Mesendoderm (in vitro differentiated cells): Measurements from ENCODE around the gene PCK1.

Experiments
- DNase-seq: peaks from one replicate; pipeline ENCODE4 v3.0.0; 2013
- H2AK5ac ChIP-seq: 2 replicates; pipeline ENCODE4 v1.6.1; 2013; ENCODE audit warnings: low read length, inconsistent platforms
- H2BK120ac ChIP-seq: 2 replicates; pipeline ENCODE4 v1.6.1; 2013; ENCODE audit warnings: low read depth, mild to moderate bottlenecking, low read length, moderate library complexity, mixed read lengths
- H2BK15ac ChIP-seq: replicated peaks from 2 replicates; pipeline ENCODE4 v1.6.1; 2013; ENCODE audit warnings: low read depth, mild to moderate bottlenecking, moderate library complexity
- H2BK5ac ChIP-seq: 2 replicates; pipeline ENCODE4 v1.6.1; 2013; ENCODE audit warnings: low read length, inconsistent platforms
- H3K18ac ChIP-seq: 2 replicates; pipeline ENCODE4 v1.6.1; 2013; ENCODE audit warnings: mild to moderate bottlenecking, low read length, mixed read lengths
- H3K23ac ChIP-seq: one replicate; pipeline ENCODE4 v1.6.1; 2013; ENCODE audit warnings: low read length
- H3K27ac ChIP-seq: 2 replicates; pipeline ENCODE4 v1.5.1; 2013; ENCODE audit warnings: low read depth, mild to moderate bottlenecking, inconsistent platforms, low read length, moderate library complexity
- H3K27me3 ChIP-seq: 2 replicates; pipeline ENCODE4 v1.6.1; 2013; ENCODE audit warnings: low read length, control low read depth, mild to moderate bottlenecking, inconsistent platforms; ENCODE audit not compliant: insufficient read depth, poor library complexity
- H3K36me3 ChIP-seq: 2 replicates; pipeline ENCODE4 v1.6.1; 2013; ENCODE audit warnings: low read length, inconsistent platforms; ENCODE audit not compliant: control insufficient read depth, insufficient read depth
- H3K4ac ChIP-seq: one replicate; pipeline ENCODE4 v1.6.1; 2013; ENCODE audit warnings: low read depth, mild to moderate bottlenecking, low read length, moderate library complexity
- H3K4me1 ChIP-seq: 2 replicates; pipeline ENCODE4 v1.6.1; 2013; ENCODE audit warnings: low read depth, low read length, inconsistent platforms; ENCODE audit not compliant: control insufficient read depth
- H3K4me2 ChIP-seq: 2 replicates; pipeline ENCODE4 v1.6.1; 2013; ENCODE audit warnings: low read length
- H3K4me3 ChIP-seq: 2 replicates; pipeline ENCODE4 v1.5.1; 2013; ENCODE audit warnings: mild to moderate bottlenecking, low read length
- H3K56ac ChIP-seq: one replicate; pipeline ENCODE4 v1.6.1; 2013; ENCODE audit warnings: low read length
- H3K79me1 ChIP-seq: 2 replicates; pipeline ENCODE4 v1.6.1; 2013; ENCODE audit warnings: low read length, inconsistent platforms
- H3K79me2 ChIP-seq: 2 replicates; pipeline ENCODE4 v1.6.1; 2013; ENCODE audit warnings: mild to moderate bottlenecking, low read length; ENCODE audit not compliant: control insufficient read depth, insufficient read depth
- H3K9ac ChIP-seq: 2 replicates; pipeline ENCODE4 v1.6.1; 2013; ENCODE audit warnings: low read length, inconsistent platforms
- H4K5ac ChIP-seq: one replicate; pipeline ENCODE4 v1.6.1; 2013; ENCODE audit warnings: low read length
- H4K8ac ChIP-seq: one replicate; pipeline ENCODE4 v1.6.1; 2013; ENCODE audit warnings: low read depth, mild to moderate bottlenecking, control low read depth, low read length, moderate library complexity
- WGBS: extraction: QIAGEN DNeasy Blood & Tissue Kit; methylation state at CpG from one replicate; pipeline ENCODE4 v1.1.7; 2013; ENCODE audit warnings: low lambda C conversion rate, missing lambda C conversion rate; ENCODE audit not compliant: insufficient coverage; ENCODE audit errors: extremely low coverage; 5-methylcytosine and 5-hydroxymethylcytosine counted together

PCK1 gene

GRCh38 chr20:57529810-57530209 lies 31.1 kb upstream of the PCK1 start:
- Histone ChIP-seq H3K4me1 (no peaks in the 10 kb centered on the region), H3K18ac (no peak overlapping the region), H2BK120ac (no peak overlapping the region), H2AK5ac (no peak overlapping the region), H3K4ac (no peak overlapping the region), H3K4me3 (no peak overlapping the region), H3K4me2 (no peak overlapping the region), H3K27ac (no peak overlapping the region), H2BK5ac (no peak overlapping the region), H3K79me1 (no peaks in the 10 kb centered on the region), H3K36me3 (no peaks in the 10 kb centered on the region), H2BK15ac (no peak overlapping the region), H4K5ac (no peak overlapping the region), H3K23ac (no peak overlapping the region), H4K8ac (no peak overlapping the region), H3K27me3 (no peaks in the 10 kb centered on the region), H3K79me2 (no peaks in the 10 kb centered on the region), H3K9ac (no peak overlapping the region), H3K56ac (no peak overlapping the region)
- WGBS = no CpG with 5 or more reads among the region's 3 CpGs
- DNase-seq = no peak

DNA sequence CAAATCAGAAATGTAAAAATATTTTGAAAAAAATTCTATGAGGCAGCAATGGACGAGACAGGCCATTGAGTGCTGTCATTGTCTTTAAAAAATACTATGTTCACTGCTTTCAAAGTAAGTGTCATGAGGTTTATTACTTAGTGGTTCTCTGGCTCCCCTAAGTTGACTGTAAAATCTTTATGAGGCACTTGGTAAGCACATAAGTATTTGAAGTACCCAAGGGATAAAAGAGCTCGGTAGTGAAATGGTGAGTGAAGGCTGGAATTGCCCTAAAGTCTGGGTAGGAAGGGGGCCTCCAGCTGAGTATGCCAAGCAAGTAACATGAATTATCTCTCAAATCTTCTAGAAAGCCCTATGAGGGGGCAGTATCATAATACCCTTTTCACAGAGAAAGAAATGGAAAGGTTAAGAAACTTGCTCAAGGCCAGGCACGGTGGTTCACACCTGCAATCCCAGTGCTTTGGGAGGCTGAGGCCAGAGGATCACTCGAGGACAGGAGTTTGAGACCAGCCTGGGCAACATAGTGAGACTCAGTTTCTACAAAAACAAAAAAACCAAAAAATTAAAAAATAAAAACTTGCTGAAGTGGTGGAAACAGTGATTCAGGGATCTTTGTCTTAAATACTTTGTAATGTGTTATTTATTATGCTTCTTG lies 30.5 kb upstream of the PCK1 start:
- Histone ChIP-seq H2AK5ac (no peak overlapping the region), H3K36me3 (no peaks in the 10 kb centered on the region), H3K4me2 (no peak overlapping the region), H3K79me1 (no peaks in the 10 kb centered on the region), H4K8ac (no peak overlapping the region), H3K79me2 (no peaks in the 10 kb centered on the region), H3K27me3 (no peaks in the 10 kb centered on the region), H2BK5ac (no peak overlapping the region), H3K23ac (no peak overlapping the region), H3K18ac (no peak overlapping the region), H4K5ac (no peak overlapping the region), H2BK15ac (no peak overlapping the region), H3K4ac (no peak overlapping the region), H3K4me3 (no peak overlapping the region), H3K27ac (no peak overlapping the region), H3K56ac (no peak overlapping the region), H3K4me1 (no peaks in the 10 kb centered on the region), H3K9ac (no peak overlapping the region), H2BK120ac (no peak overlapping the region)
- WGBS = no CpG with 5 or more reads among the region's 4 CpGs
- no peak for DNase-seq

DNA sequence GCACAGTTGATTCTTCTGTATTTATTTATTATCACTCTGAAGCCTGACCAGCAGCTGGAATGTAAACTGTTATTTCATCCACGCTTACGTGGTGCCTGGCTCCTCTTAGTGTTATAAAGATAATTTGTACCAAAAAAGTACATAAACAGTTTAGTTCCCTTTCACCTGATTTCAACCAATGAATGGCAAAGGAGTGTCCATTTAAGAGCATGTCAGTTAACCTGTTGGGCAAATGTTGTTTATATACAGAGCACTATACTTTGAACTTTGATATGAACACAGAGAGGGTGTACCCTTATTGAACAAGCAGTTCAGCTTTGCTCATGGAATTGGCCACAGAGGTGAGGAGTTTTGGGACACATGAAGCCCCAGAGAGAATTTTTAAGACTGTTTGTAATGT lies 28.8 kb upstream of the PCK1 start:
- H3K9ac ChIP-seq = no peak overlapping the region
- no peaks in the 10 kb centered on the region for H3K36me3 ChIP-seq
- H3K4me1 ChIP-seq = no peaks in the 10 kb centered on the region
- H3K79me2 ChIP-seq = no peaks in the 10 kb centered on the region
- no peak overlapping the region for H3K27ac ChIP-seq
- no peak for DNase-seq
- no peak overlapping the region for H2BK5ac ChIP-seq
- H4K8ac ChIP-seq = no peak overlapping the region
- H3K4ac ChIP-seq = no peak overlapping the region
- H3K79me1 ChIP-seq = no peaks in the 10 kb centered on the region
- no peak overlapping the region for H3K4me3 ChIP-seq
- H2BK120ac ChIP-seq = no peak overlapping the region
- no CpG with 5 or more reads among the region's 2 CpGs for WGBS
- H3K56ac ChIP-seq = no peak overlapping the region
- H2BK15ac ChIP-seq = no peak overlapping the region
- H3K18ac ChIP-seq = no peak overlapping the region
- H3K27me3 ChIP-seq = no peaks in the 10 kb centered on the region
- H2AK5ac ChIP-seq = no peak overlapping the region
- no peak overlapping the region for H3K23ac ChIP-seq
- no peak overlapping the region for H3K4me2 ChIP-seq
- H4K5ac ChIP-seq = no peak overlapping the region

GRCh38 chr20:57535297-57535696 lies 25.6 kb upstream of the PCK1 start:
- no peak overlapping the region for H2AK5ac ChIP-seq

GRCh38 chr20:57536120-57536708 lies 24.7 kb upstream of the PCK1 start:
- H3K4me3 ChIP-seq = no peak overlapping the region
- no peaks in the 10 kb centered on the region for H3K79me2 ChIP-seq
- H3K23ac ChIP-seq = no peak overlapping the region
- no peaks in the 10 kb centered on the region for H3K4me1 ChIP-seq
- no peak overlapping the region for H3K4me2 ChIP-seq
- no peak overlapping the region for H3K4ac ChIP-seq
- no peak overlapping the region for H2BK15ac ChIP-seq
- no peak overlapping the region for H3K9ac ChIP-seq
- no peak overlapping the region for H3K27ac ChIP-seq
- WGBS = no CpG with 5 or more reads among the region's 3 CpGs
- no peaks in the 10 kb centered on the region for H3K27me3 ChIP-seq
- DNase-seq = no peak
- no peak overlapping the region for H2AK5ac ChIP-seq
- no peak overlapping the region for H3K56ac ChIP-seq
- H4K8ac ChIP-seq = no peak overlapping the region
- H3K79me1 ChIP-seq = no peaks in the 10 kb centered on the region
- H4K5ac ChIP-seq = no peak overlapping the region
- H3K18ac ChIP-seq = no peak overlapping the region
- no peak overlapping the region for H2BK120ac ChIP-seq
- H3K36me3 ChIP-seq = no peaks in the 10 kb centered on the region
- no peak overlapping the region for H2BK5ac ChIP-seq

More at GRCh38 chr20:57535297-57535696, 25.6 kb upstream of the PCK1 start:
- Histone ChIP-seq H2BK5ac (no peak overlapping the region), H3K18ac (no peak overlapping the region), H3K27ac (no peak overlapping the region), H3K79me1 (no peaks in the 10 kb centered on the region), H4K5ac (no peak overlapping the region), H3K9ac (no peak overlapping the region), H3K56ac (no peak overlapping the region), H3K27me3 (no peaks in the 10 kb centered on the region), H3K4me2 (no peak overlapping the region), H3K36me3 (no peaks in the 10 kb centered on the region), H3K4me3 (no peak overlapping the region), H3K23ac (no peak overlapping the region), H3K79me2 (no peaks in the 10 kb centered on the region), H4K8ac (no peak overlapping the region), H2BK120ac (no peak overlapping the region), H3K4me1 (no peaks in the 10 kb centered on the region), H2BK15ac (no peak overlapping the region), H3K4ac (no peak overlapping the region)
- DNase-seq = no peak
- no CpG with 5 or more reads among the region's 5 CpGs for WGBS
